K562 (cell line): ENCODE data around the gene SENP3. TPM values are rescaled to one million over a fixed set of nuclear protein-coding genes. Genes with fewer than 3 reads are reported as not detected.

Source experiments
- CTCF ChIP-seq, 3 experiments: IDR thresholded peaks in 2 of 3; conservative IDR thresholded peaks in 1 of 3; 2 replicates each; pipeline ENCODE4 v1.5.1; 2011 to 2012; ENCODE audit warnings: low read length in 3 of 3, mild to moderate bottlenecking in 3 of 3, control low read depth in 2 of 3, improper control_type of control experiment in 1 of 3, inconsistent platforms in 1 of 3, low read depth in 1 of 3, mixed read lengths in 1 of 3, moderate library complexity in 1 of 3; ENCODE audit not compliant: insufficient read depth in 2 of 3
- E2F6 ChIP-seq, 2 experiments: IDR thresholded peaks; 2 replicates each; pipeline ENCODE4 v1.6.1; 2011; ENCODE audit warnings: borderline replicate concordance in 1 of 2, control low read depth in 1 of 2, low read depth in 1 of 2, low read length in 1 of 2, mild to moderate bottlenecking in 1 of 2, mixed read lengths in 1 of 2, moderate library complexity in 1 of 2; ENCODE audit not compliant: insufficient read depth in 1 of 2, insufficient read length in 1 of 2, poor library complexity in 1 of 2, severe bottlenecking in 1 of 2; ENCODE audit errors: extremely low read depth in 1 of 2
- FOS ChIP-seq: IDR thresholded peaks from 3 replicates; pipeline ENCODE4 v1.6.1; 2011; ENCODE audit not compliant: insufficient read length; ENCODE audit errors: extremely low read depth
- FOXP1 ChIP-seq: sonication (generic); formaldehyde crosslinking; IDR thresholded peaks from 2 replicates; pipeline ENCODE4 v1.8.0; 2022; ENCODE audit warnings: mild to moderate bottlenecking, missing genetic modification reagents
- NRF1 ChIP-seq, 2 experiments: fragments of 450-650 bp; IDR thresholded peaks in 1 of 2; conservative IDR thresholded peaks in 1 of 2; 2 replicates each; pipeline ENCODE4 v1.6.1; 2014; ENCODE audit warnings: mild to moderate bottlenecking in 2 of 2
- PHF8 ChIP-seq: fragments of 200-600 bp; sonication (generic); IDR thresholded peaks from 2 replicates; pipeline ENCODE4 v1.6.1; 2012; ENCODE audit warnings: mixed run types, mild to moderate bottlenecking, inconsistent platforms, low read length, moderate library complexity, borderline replicate concordance
- PKNOX1 ChIP-seq: fragments of 450-650 bp; IDR thresholded peaks from 2 replicates; pipeline ENCODE4 v1.6.1; 2016
- REST ChIP-seq, 2 experiments: fragments of 450-650 bp; formaldehyde crosslinking in 1 of 2; IDR thresholded peaks; 2 replicates each; pipeline versions ENCODE4 v1.4.0 to v1.6.1; 2014 to 2020; ENCODE audit warnings: mild to moderate bottlenecking in 2 of 2, borderline replicate concordance in 1 of 2, low read depth in 1 of 2
- UBTF ChIP-seq, 2 experiments: IDR thresholded peaks; 2 replicates each; pipeline ENCODE4 v1.6.1; 2012; ENCODE audit warnings: improper control_type of control experiment in 2 of 2, low read depth in 2 of 2, low read length in 2 of 2, borderline replicate concordance in 1 of 2
- polyA plus RNA-seq, 8 experiments: library from polyadenylated mRNA; depleted of rRNA in 4 of 8; stranded (reverse) in 5 of 8; unstranded in 3 of 8; fragments of >200 nt; fragmentation: Nextera tagmentation in 2 of 8; fragmentation: Illumina TruSeq in 1 of 8; extraction: Ambion mirVana in 2 of 8; extraction: Trizol in 1 of 8; gene quantifications; 2 replicates each; pipeline versions ENCODE4 v1.2.1 to v1.2.3, GENCODE V29; 2011 to 2014; ENCODE audit warnings: inconsistent platforms in 1 of 8, missing spikeins in 1 of 8
- total RNA-seq, 7 experiments: library from RNA; depleted of rRNA in 6 of 7; stranded (reverse); fragments of >200 nt in 6 of 7; fragmentation: Illumina TruSeq in 2 of 7; extraction: Trizol in 2 of 7; gene quantifications; 2 replicates each; pipeline versions ENCODE4 v1.2.1 to v1.2.3, GENCODE V29; 2011 to 2021; ENCODE audit warnings: low replicate concordance in 1 of 7

The SENP3 gene
- total and polyA plus RNA-seq, 9 of the 15 experiments (the other 6 are each of a cell fraction or from before 2014, with no cell fraction given) = 0.63 to 102 (median 78.8) TPM

DNA sequence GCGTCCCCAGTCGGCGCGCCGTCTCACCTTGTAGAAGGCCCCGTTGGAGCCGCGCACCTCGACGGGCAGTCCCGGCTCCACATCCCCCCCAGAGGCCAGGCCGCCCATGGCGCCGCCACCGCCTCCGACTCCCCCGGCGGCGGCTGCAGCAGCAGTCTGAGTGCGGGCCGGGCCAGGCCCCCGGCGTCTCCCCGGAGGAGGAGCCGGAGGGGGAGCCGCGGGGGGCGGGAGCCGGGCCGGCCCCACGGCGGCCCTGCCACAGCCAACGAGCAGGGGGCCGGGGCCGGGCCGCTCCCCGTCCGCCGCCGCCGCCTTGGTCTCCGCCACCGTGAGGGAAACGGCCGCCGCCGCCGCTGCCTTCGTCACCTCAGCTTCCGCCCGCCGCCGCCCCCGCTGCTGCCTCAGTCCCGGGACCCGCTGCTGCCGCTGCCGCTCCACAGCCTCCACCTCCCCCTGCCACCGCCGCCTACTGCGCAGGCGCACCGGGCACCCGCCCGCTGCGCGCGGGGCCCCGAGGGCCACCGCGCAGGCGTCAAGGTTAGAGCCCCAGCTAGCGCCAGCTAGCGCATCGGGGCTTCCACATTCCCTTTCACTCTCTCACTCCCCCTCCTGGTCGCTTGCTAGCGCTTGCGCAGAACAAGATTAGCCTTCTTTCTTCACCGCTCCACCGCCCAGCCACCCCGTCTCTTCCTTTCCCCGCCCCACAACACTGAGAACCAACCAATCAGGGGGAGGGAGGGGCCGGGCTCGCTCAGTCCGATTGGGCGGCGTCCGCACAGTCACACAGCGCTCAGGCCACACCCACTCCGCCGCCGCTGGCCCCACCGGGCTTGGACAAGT, 52.9 kb downstream of the SENP3 start, which contains the start of gene FXR2 (continued):
- TF ChIP-seq UBTF (IDR thresholded peaks at IDR 0.05; ENCODE audit: borderline replicate concordance in 1 of 2, low read depth in 2 of 2, low read length in 2 of 2) (peak in 1 of 2 experiments; percentile 47; a peak in 1 of 4 replicates), E2F6 (IDR thresholded peaks at IDR 0.05; ENCODE audit: borderline replicate concordance in 1 of 2, extremely low read depth in 1 of 2, insufficient read depth in 1 of 2, insufficient read length in 1 of 2, low read depth in 1 of 2, low read length in 1 of 2, poor library complexity in 1 of 2, severe bottlenecking in 1 of 2) (peak in 1 of 2 experiments; percentile 32), PKNOX1 (peak; percentile 64), PHF8 (peak; percentile 41; the same call in 1 of the 2 replicates), REST (IDR thresholded peaks at IDR 0.05; ENCODE audit: borderline replicate concordance) (peak; percentile 13; the same call in 1 of the 2 replicates), REST (CRISPR knock-in tag; IDR thresholded peaks at IDR 0.05; ENCODE audit: low read depth) (no peak), FOS (peak; percentile 80), NRF1 (conservative IDR thresholded peaks at IDR 0.05 in 1 of 2, IDR thresholded peaks at IDR 0.05 in 1 of 2) (peak; percentile 99), CTCF (IDR thresholded peaks at IDR 0.05 in 2 of 3, conservative IDR thresholded peaks at IDR 0.05 in 1 of 3; ENCODE audit: insufficient read depth in 2 of 3, low read depth in 1 of 3, low read length in 3 of 3) (peak; percentile 75 to 98 (median 98)), FOXP1 (CRISPR knock-in tag) (no peak)
